ENCODE measurements around the gene CDYL. TPM values are rescaled to one million over a fixed set of nuclear protein-coding genes. Genes with fewer than 3 reads are reported as not detected.

CDYL gene
- total and polyA plus RNA-seq, 2 of the 4 experiments (the other 2 are of a cell fraction), result 14.2 to 92.1 TPM

- BruUV-seq (replicated peaks), result no TSS peak
- Histone ChIP-seq H2AFZ (replicated peaks; ENCODE audit: low read length, poor library complexity) (no peak overlapping the region), H3K36me3 (ENCODE audit: control insufficient read depth, insufficient read depth, low read length) (peaks cover 17% of the 10 kb centered on the region; the same call in 1 of the 2 replicates), H3K4ac (ENCODE audit: low read depth, low read length) (no peak overlapping the region), H3K14ac (replicated peaks; ENCODE audit: low read depth, low read length) (no peak overlapping the region), H3K27ac (ENCODE audit: insufficient read depth, low read length) (no peak overlapping the region), H4K91ac (ENCODE audit: insufficient read depth, low read depth, low read length) (no peak overlapping the region), H2BK120ac (ENCODE audit: low read depth, low read length) (no peak overlapping the region), H2BK15ac (ENCODE audit: low read depth, low read length) (no peak overlapping the region; the same call in 2 of the 3 replicates), H2AK9ac (replicated peaks; ENCODE audit: low read depth, low read length, poor library complexity) (no peak overlapping the region), H4K8ac (ENCODE audit: low read depth in 2 of 2, low read length in 2 of 2) (no peak overlapping the region), H4K5ac (ENCODE audit: low read depth, low read length) (no peak overlapping the region), H2BK20ac (ENCODE audit: low read depth, low read length) (no peak overlapping the region), H2AK5ac (ENCODE audit: low read depth, low read length) (no peak overlapping the region), H3K9me1 (ENCODE audit: insufficient read depth, low read length) (peaks cover 8% of the 10 kb centered on the region), H3K4me1 (ENCODE audit: control insufficient read depth, insufficient read depth, low read length) (no peaks in the 10 kb centered on the region), H3K27me3 (ENCODE audit: control insufficient read depth, insufficient read depth, low read length) (no peaks in the 10 kb centered on the region), H3K9ac (ENCODE audit: low read depth, low read length) (no peak overlapping the region), H3K4me2 (ENCODE audit: low read depth, low read length) (no peak overlapping the region), H2BK5ac (ENCODE audit: low read depth, low read length, poor library complexity, severe bottlenecking) (no peak overlapping the region), H4K20me1 (ENCODE audit: insufficient read depth, low read length) (peaks cover 30% of the 10 kb centered on the region), H3K18ac (ENCODE audit: low read depth, low read length) (no peak overlapping the region), H3K79me1 (ENCODE audit: low read depth in 1 of 2, low read length in 2 of 2) (peaks cover 17 to 59% of the 10 kb centered on the region in 2 experiments), H3K23ac (ENCODE audit: low read depth, low read length) (no peak overlapping the region), H3K56ac (ENCODE audit: extremely low read depth, insufficient read depth, low read length) (no peak overlapping the region), H3K4me3 (ENCODE audit: insufficient read depth, low read depth, low read length) (no peak overlapping the region), H3K9me3 (ENCODE audit: control insufficient read depth, insufficient read depth, low read length) (no peaks in the 10 kb centered on the region)
- ATAC-seq (ENCODE audit: low read depth) (no peak), DNase-seq (no peak)
- TF ChIP-seq RAD21 (IDR thresholded peaks at IDR 0.05; ENCODE audit: low read length) (no peak), MAFK (IDR thresholded peaks at IDR 0.05; ENCODE audit: low read depth, low read length) (no peak)
- in situ Hi-C loops (cut with MboI; ENCODE audit: low sequenced_read_pairs) (no loop called here), dilution Hi-C loops (cut with HindIII; ENCODE audit: low sequenced_read_pairs, unreplicated experiment) (no loop called here), intact Hi-C loops (cut with micrococcal nuclease) (no loop called here)
- ChIA-PET CTCF (no interaction called here), POLR2A (ENCODE audit: unreplicated experiment) (no interaction called here)
- 75% methylated on average over 1 of the region's 9 CpGs; no CpG with 5 or more reads in 1 of the 2 experiments for WGBS, 2 experiments (ENCODE audit: extremely low coverage in 2 of 2, insufficient read length in 1 of 2)
These were observed 114.0 kb downstream of the CDYL start for GRCh38 chr6:4890191-4890590.

Data from IMR-90 (cell line).